ENCODE measurements around the gene IGF2R.
"Not testable (repeated sequence)": the region's sequence is repeated elsewhere in the genome, so short reads cannot be mapped to it uniquely, and the experiment has no call there.

Gene IGF2R

GRCh38 chr6:159968295-159969203 is at the start of gene IGF2R:
TSS of gene IGF2R (plus strand) at chr6:159969082. CDS start at chr6:159969247, 165 bp downstream.
- DNase-seq, result peak; percentile 95

GRCh38 chr6:159919800-159920199 is 49.1 kb upstream of the IGF2R start:
- no peak for DNase-seq

- not testable (repeated sequence) for DNase-seq
Observed at GRCh38 chr6:159924150-159924549, 44.7 kb upstream of the IGF2R start.

- DNase-seq, result no peak
Observed at GRCh38 chr6:159926542-159927203, 42.2 kb upstream of the IGF2R start.

GRCh38 chr6:159929819-159930218 is 39.1 kb upstream of the IGF2R start:
- no peak for DNase-seq

GRCh38 chr6:159931112-159931511 is 37.8 kb upstream of the IGF2R start:
- DNase-seq, result no peak

GRCh38 chr6:159931846-159932245 is 37.0 kb upstream of the IGF2R start:
- DNase-seq, result no peak

- DNase-seq, result no peak
Observed at GRCh38 chr6:159933077-159933476, 35.8 kb upstream of the IGF2R start.

GRCh38 chr6:159934181-159934580 is 34.7 kb upstream of the IGF2R start:
- DNase-seq, result no peak

- DNase-seq, result no peak
Observed at GRCh38 chr6:159935065-159935464, 33.8 kb upstream of the IGF2R start.

GRCh38 chr6:159935633-159936032 is 33.2 kb upstream of the IGF2R start:
- DNase-seq, result no peak

- DNase-seq, result no peak
Observed at GRCh38 chr6:159939591-159940016, 29.3 kb upstream of the IGF2R start.

GRCh38 chr6:159941286-159942113 is 27.4 kb upstream of the IGF2R start:
- DNase-seq, result no peak

GRCh38 chr6:159943101-159943632 is 25.7 kb upstream of the IGF2R start:
- DNase-seq, result no peak

- no peak for DNase-seq
Observed at GRCh38 chr6:159943968-159944598, 24.8 kb upstream of the IGF2R start.

- DNase-seq, result no peak
Observed at GRCh38 chr6:159945801-159946392, 23.0 kb upstream of the IGF2R start.

GRCh38 chr6:159946912-159947311 is 22.0 kb upstream of the IGF2R start:
- no peak for DNase-seq

- no peak for DNase-seq
Observed at GRCh38 chr6:159948199-159948598, 20.7 kb upstream of the IGF2R start.

GRCh38 chr6:159951772-159952171 is 17.1 kb upstream of the IGF2R start:
- no peak for DNase-seq

- no peak for DNase-seq
Observed at GRCh38 chr6:159952289-159953005, 16.4 kb upstream of the IGF2R start.

GRCh38 chr6:159953091-159953601 is 15.7 kb upstream of the IGF2R start:
- DNase-seq, result no peak
